Activated T-helper 2 cell treated with anti-CD3 and anti-CD28 coated beads, Interferon-gamma antibody, Interleukin-2, Interleukin-4, amounts not matched to agents 10 μg/mL and 5 μg/mL and 100 μg/mL, durations not matched to agents 14 hours and 24 hours and 36 hours (primary cell): ENCODE measurements around the gene FGFR1OP2. TPM values are rescaled to one million over a fixed set of nuclear protein-coding genes. Genes with fewer than 3 reads are reported as not detected.
A peak's percentile ranks its signal among the peaks of the same experiment; 100 is the strongest.

Source experiments
- DNase-seq: peaks from one replicate; pipeline ENCODE4 v3.0.0; 2021; ENCODE audit warnings: low spot score
- H3K27ac Mint-ChIP-seq: one replicate; pipeline ENCODE4 v1.8.0; 2021; ENCODE audit warnings: mixed read lengths
- H3K27me3 Mint-ChIP-seq: one replicate; pipeline ENCODE4 v1.8.0; 2021; ENCODE audit warnings: low read depth, mixed read lengths
- H3K36me3 Mint-ChIP-seq: one replicate; pipeline ENCODE4 v1.8.0; 2021; ENCODE audit warnings: low read depth, mixed read lengths
- H3K4me1 Mint-ChIP-seq: one replicate; pipeline ENCODE4 v1.8.0; 2021; ENCODE audit warnings: low read depth, mixed read lengths
- H3K4me3 Mint-ChIP-seq: one replicate; pipeline ENCODE4 v1.8.0; 2021; ENCODE audit warnings: low read depth, mild to moderate bottlenecking, moderate library complexity, mixed read lengths
- H3K9me3 Mint-ChIP-seq: one replicate; pipeline ENCODE4 v1.8.0; 2021; ENCODE audit warnings: mixed read lengths
- intact Hi-C: fragments of 100-400 bp; cut with micrococcal nuclease; formaldehyde crosslinking; loops from one replicate; pipeline ENCODE4 v1.15.1; 2023
- total RNA-seq: library from RNA; stranded (reverse); gene quantifications from 2 replicates; pipeline ENCODE4 v1.2.3, GENCODE V29; 2022

The FGFR1OP2 gene
- total RNA-seq, 1 donor from 2014 or later = 49.0 TPM

GRCh38 chr12:26961803-26962202 lies 23.5 kb downstream of the FGFR1OP2 start:
- intact Hi-C loops = no loop called here
- peaks cover 70% of the 10 kb centered on the region for H3K36me3 Mint-ChIP-seq
- peaks cover 2% of the 10 kb centered on the region for H3K4me1 Mint-ChIP-seq
- no peak for DNase-seq
- no peaks in the 10 kb centered on the region for H3K27me3 Mint-ChIP-seq
- H3K4me3 Mint-ChIP-seq = no peak overlapping the region
- H3K9me3 Mint-ChIP-seq = no peaks in the 10 kb centered on the region
- H3K27ac Mint-ChIP-seq = no peak overlapping the region

DNA sequence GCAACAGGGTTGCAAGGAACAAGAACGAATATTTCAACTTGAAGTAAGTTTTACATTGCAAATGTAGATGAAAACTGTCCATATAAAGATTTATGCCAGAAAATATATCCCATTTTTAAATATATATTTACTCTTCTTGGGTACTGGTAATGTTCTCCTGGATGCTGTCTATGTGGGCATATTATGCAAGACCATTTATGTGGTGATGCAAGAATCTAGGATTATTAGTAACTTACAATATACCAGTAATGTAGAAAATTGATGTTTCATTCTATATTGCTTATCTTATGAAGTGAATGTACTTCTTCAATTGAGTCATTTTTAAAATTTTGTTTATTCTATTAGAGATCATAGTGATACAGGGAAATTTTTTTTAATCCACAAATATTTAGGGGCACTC lies 25.1 kb downstream of the FGFR1OP2 start:
- H3K27ac Mint-ChIP-seq = no peak overlapping the region
- no peaks in the 10 kb centered on the region for H3K9me3 Mint-ChIP-seq
- intact Hi-C loops = no loop called here
- H3K4me1 Mint-ChIP-seq = peaks cover 2% of the 10 kb centered on the region
- H3K27me3 Mint-ChIP-seq = no peaks in the 10 kb centered on the region
- no peak for DNase-seq
- peaks cover 63% of the 10 kb centered on the region for H3K36me3 Mint-ChIP-seq
- H3K4me3 Mint-ChIP-seq = no peak overlapping the region

- Mint-ChIP-seq H3K27ac (no peak overlapping the region), H3K27me3 (no peaks in the 10 kb centered on the region)
- intact Hi-C loops = no loop called here
Measured at GRCh38 chr12:26966842-26967241, 28.6 kb downstream of the FGFR1OP2 start.

GRCh38 chr12:26970136-26970535 lies 31.9 kb downstream of the FGFR1OP2 start:
- no peaks in the 10 kb centered on the region for H3K9me3 Mint-ChIP-seq
- intact Hi-C loops = loop anchor here (5.0 kb wide), 1 partner anchor 42 kb away; the partner anchor contains the start of gene TM7SF3
- H3K4me3 Mint-ChIP-seq = no peak overlapping the region
- DNase-seq = no peak
- H3K27me3 Mint-ChIP-seq = no peaks in the 10 kb centered on the region
- H3K36me3 Mint-ChIP-seq = peaks cover 64% of the 10 kb centered on the region
- H3K27ac Mint-ChIP-seq = no peak overlapping the region
- H3K4me1 Mint-ChIP-seq = peaks cover 8% of the 10 kb centered on the region

More at GRCh38 chr12:26966842-26967241, 28.6 kb downstream of the FGFR1OP2 start:
- Mint-ChIP-seq H3K36me3 (peaks cover 65% of the 10 kb centered on the region), H3K9me3 (no peaks in the 10 kb centered on the region), H3K4me1 (peaks cover 7% of the 10 kb centered on the region), H3K4me3 (no peak overlapping the region)
- no peak for DNase-seq

GRCh38 chr12:26971963-26972362 lies 33.7 kb downstream of the FGFR1OP2 start:
- Mint-ChIP-seq H3K36me3 (peaks cover 67% of the 10 kb centered on the region), H3K27me3 (no peaks in the 10 kb centered on the region)
- peak; percentile 14 for DNase-seq

GRCh38 chr12:26976687-26977086 lies 38.4 kb downstream of the FGFR1OP2 start:
- DNase-seq = no peak
- Mint-ChIP-seq H3K36me3 (peaks cover 63% of the 10 kb centered on the region), H3K27ac (no peak overlapping the region), H3K4me1 (peaks cover 13% of the 10 kb centered on the region), H3K4me3 (no peak overlapping the region), H3K27me3 (no peaks in the 10 kb centered on the region), H3K9me3 (no peaks in the 10 kb centered on the region)
- intact Hi-C loops = no loop called here

More at GRCh38 chr12:26971963-26972362, 33.7 kb downstream of the FGFR1OP2 start:
- peak overlapping the region; percentile 29 for H3K27ac Mint-ChIP-seq
- intact Hi-C loops = loop anchor here (1.0 to 5.0 kb wide), 2 partner anchors 34 to 40 kb away; partner anchors contain the start of genes FGFR1OP2 and TM7SF3
- H3K9me3 Mint-ChIP-seq = no peaks in the 10 kb centered on the region
- H3K4me1 Mint-ChIP-seq = peaks cover 16% of the 10 kb centered on the region
- no peak overlapping the region for H3K4me3 Mint-ChIP-seq

GRCh38 chr12:26978801-26979200 lies 40.5 kb downstream of the FGFR1OP2 start:
- peaks cover 10% of the 10 kb centered on the region for H3K4me1 Mint-ChIP-seq
- H3K9me3 Mint-ChIP-seq = no peaks in the 10 kb centered on the region
- intact Hi-C loops = no loop called here
- no peak overlapping the region for H3K27ac Mint-ChIP-seq
- peaks cover 72% of the 10 kb centered on the region for H3K36me3 Mint-ChIP-seq
- no peaks in the 10 kb centered on the region for H3K27me3 Mint-ChIP-seq
- no peak overlapping the region for H3K4me3 Mint-ChIP-seq
- DNase-seq = no peak

GRCh38 chr12:26979733-26980132 lies 41.5 kb downstream of the FGFR1OP2 start:
- Mint-ChIP-seq H3K27me3 (no peaks in the 10 kb centered on the region), H3K9me3 (no peaks in the 10 kb centered on the region), H3K4me1 (peaks cover 14% of the 10 kb centered on the region), H3K4me3 (no peak overlapping the region), H3K36me3 (peaks cover 72% of the 10 kb centered on the region), H3K27ac (no peak overlapping the region)
- DNase-seq = no peak
- intact Hi-C loops = no loop called here

- Mint-ChIP-seq H3K36me3 (peaks cover 67% of the 10 kb centered on the region), H3K27ac (no peak overlapping the region), H3K4me3 (no peak overlapping the region), H3K4me1 (peaks cover 7% of the 10 kb centered on the region), H3K27me3 (no peaks in the 10 kb centered on the region), H3K9me3 (no peaks in the 10 kb centered on the region)
- intact Hi-C loops = no loop called here
- DNase-seq = no peak
Measured at GRCh38 chr12:26982866-26983265, 44.6 kb downstream of the FGFR1OP2 start.

DNA sequence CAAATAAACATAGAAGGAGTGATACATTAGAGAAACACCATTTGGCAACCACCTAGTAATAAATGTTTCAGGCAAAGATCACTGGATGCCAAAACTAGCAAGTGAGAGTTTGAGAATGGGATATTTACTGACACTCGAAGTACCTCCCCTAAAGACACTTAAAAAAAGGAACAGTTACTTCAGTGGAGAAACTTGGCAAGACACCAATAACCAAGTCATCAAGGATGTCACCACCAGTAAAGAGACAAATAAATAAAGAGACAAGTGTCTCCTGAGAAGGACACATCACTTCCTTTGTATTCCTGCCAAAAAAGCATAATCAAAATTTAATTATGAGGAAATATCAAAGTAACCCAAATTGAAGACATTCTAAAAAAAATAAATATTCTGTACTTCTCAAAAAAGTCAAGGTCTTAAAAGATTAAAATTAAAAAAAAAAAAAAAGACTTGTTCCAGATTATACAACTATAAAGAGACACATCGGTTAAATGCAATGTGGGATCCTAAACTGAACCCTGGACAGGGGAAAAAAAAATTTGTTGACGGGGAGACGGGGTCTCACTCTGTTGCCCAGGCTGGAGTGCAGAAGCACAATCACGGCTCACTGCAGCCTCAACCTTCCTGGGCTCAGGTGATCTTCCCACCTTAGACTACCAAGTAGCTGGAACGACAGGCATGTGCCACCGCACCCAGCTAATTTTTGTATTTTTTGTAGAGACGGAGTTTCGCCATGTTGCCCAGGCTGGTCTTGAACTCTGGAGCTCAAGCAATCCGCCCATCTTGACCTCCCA lies 49.6 kb downstream of the FGFR1OP2 start:
- Mint-ChIP-seq H3K4me1 (peaks cover 10% of the 10 kb centered on the region), H3K27me3 (no peaks in the 10 kb centered on the region), H3K9me3 (no peaks in the 10 kb centered on the region), H3K4me3 (no peak overlapping the region), H3K27ac (no peak overlapping the region), H3K36me3 (peaks cover 61% of the 10 kb centered on the region)
- intact Hi-C loops = no loop called here
- DNase-seq = no peak

- Mint-ChIP-seq H3K9me3 (no peaks in the 10 kb centered on the region), H3K27ac (no peak overlapping the region), H3K27me3 (no peaks in the 10 kb centered on the region), H3K4me1 (peaks cover 10% of the 10 kb centered on the region), H3K4me3 (no peak overlapping the region), H3K36me3 (peaks cover 58% of the 10 kb centered on the region)
- no peak for DNase-seq
- intact Hi-C loops = no loop called here
Measured at GRCh38 chr12:26988703-26989102, 50.4 kb downstream of the FGFR1OP2 start.

DNA sequence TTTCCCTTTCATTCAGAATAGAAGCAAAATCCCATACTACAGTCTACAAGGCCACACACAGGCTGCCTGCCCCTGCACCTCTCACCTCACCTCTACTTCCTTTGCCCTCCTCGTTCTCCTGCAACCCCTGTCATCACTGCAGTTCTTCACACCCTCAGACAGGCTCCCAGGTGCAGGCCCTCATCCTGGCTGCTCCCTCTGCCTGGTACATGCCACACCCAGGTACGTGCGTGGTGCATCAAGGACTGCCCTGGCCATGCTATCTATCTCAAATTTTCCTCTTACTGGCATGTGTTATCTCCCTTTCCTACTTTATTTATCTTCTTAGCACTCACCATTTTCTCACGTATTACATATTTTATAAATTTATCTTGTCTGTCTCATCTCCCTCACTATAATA lies 51.6 kb downstream of the FGFR1OP2 start:
- Mint-ChIP-seq H3K4me1 (peaks cover 5% of the 10 kb centered on the region), H3K36me3 (peaks cover 54% of the 10 kb centered on the region), H3K4me3 (no peak overlapping the region), H3K27me3 (no peaks in the 10 kb centered on the region), H3K9me3 (no peaks in the 10 kb centered on the region), H3K27ac (no peak overlapping the region)
- intact Hi-C loops = no loop called here
- DNase-seq = no peak

DNA sequence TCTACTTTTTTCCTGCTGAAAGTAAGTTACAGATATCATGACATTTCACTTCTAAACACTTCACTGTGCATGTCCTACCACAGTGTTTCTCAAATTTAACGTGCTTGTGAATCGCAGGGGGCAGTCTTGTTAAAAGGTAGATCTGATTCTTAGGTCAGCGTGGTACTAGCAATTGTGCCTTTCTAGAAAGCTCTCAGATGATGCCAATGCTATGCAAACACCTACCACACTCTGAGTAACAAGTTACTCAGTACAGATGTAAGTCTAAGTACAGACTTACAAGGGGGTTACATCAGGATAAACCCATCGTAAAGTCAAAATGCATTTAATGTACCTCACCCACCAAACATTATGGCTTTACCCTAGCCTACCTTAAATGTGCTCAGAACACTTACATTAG lies 53.6 kb downstream of the FGFR1OP2 start:
- intact Hi-C loops = no loop called here
- peaks cover 4% of the 10 kb centered on the region for H3K4me1 Mint-ChIP-seq
- no peaks in the 10 kb centered on the region for H3K27me3 Mint-ChIP-seq
- H3K36me3 Mint-ChIP-seq = peaks cover 54% of the 10 kb centered on the region
- H3K27ac Mint-ChIP-seq = no peak overlapping the region
- no peak overlapping the region for H3K4me3 Mint-ChIP-seq
- DNase-seq = no peak
- no peaks in the 10 kb centered on the region for H3K9me3 Mint-ChIP-seq
